IPS-11a (cell line): ENCODE measurements around the gene HOXA11.

Experiments used
- H3K4me3 ChIP-seq: one replicate; pipeline ENCODE4 v1.5.1; 2013; ENCODE audit warnings: low read depth, low read length, control low read depth

Gene HOXA11

DNA sequence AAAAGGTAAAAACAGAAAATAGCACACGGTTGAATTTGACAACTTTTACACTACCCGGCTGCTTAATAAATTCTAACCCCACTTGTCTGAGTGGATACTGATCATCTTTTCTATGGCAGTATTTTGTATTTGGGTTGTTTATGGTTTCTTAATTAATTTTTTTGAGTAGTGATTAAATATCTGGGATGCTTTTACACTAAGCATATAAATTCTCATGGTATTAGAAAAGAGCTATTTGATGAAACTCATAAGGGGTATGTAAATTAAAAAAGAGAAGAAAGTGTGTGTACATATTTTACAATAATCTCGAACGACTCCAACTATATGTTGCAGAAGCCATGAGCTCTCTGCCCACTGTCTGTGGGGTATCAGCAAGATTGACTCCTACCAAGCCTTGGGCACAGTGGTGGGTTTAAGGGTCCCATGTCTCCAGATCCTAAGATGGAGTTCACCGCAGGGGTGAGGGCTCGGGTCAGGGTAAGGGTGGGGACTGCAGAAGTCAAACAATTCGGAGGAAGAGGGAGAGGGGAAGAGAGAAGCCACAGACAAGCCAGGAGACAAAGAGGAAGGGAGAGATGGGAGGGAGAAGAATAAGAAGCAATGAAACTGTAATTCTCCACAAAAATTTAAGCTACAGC lies 22.4 kb upstream of the HOXA11 start:
- H3K4me3 ChIP-seq, result no peak overlapping the region

DNA sequence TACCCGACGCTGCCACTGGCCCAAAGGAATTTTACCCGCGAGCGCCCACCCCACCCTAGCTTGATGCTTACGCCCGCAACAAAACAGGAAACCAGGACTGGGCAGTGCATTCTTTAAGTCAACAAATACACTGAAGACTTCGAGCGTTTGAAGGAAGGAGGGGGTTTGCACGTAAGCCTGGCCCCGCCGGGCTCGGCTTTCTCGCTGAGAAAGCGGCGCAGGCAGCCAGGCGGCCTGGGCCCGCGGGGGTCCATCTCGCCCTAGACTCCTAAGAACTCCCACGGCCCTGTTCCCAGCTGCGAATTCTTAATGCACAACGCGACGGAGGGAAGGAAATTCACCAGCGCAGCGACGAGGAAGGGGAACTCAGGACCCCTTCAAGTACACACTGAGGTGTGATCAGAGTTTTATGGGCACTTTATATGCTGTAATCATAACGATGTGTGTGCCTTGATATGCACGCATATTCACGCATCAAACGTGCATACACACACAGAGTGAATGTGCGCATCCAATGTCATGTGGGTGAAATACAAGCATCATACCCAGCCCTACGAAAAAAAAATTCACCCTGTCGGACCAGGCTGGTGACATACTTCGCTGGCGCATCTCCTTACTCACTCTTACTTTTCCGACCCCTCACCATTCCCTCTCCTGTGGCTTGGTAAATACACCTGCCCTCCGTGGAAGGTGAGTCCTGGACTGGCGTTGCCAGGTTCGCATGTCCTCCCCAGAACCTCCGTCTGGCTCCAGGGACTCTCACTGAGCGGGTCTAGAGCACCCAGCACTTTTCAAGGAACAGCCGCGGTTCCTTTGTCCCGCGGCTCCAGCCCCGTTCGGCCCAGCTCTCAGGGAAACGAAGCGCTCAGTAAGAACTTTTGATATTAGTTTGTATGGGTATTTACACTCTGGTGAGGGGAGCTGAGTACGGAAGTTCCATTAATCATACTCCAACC lies 20.6 kb upstream of the HOXA11 start:
- H3K4me3 ChIP-seq, result no peak overlapping the region

DNA sequence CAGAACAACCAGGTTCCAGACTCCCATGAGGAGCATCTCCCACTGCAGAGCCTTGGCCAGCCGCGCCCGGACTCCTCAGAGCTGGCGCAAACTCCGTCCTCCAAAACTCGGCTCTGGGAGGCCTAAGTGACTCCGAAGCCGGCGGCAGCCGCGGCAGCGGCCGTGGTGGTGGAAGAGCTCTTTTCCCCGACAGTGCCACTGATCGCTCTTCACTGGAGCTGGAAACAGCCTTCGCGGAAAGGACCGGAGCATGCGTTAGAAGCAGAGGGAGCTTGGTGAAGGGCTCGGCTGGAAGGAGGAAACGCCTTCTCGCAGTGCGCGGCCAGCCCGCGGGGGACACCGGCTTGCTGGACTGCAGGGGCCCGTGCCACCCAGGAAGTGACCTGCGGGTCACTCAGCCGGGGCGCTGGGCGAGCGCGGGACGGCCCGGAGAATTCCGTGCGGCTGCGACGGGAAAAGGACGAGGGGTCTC lies 19.9 kb upstream of the HOXA11 start:
- no peak overlapping the region for H3K4me3 ChIP-seq

DNA sequence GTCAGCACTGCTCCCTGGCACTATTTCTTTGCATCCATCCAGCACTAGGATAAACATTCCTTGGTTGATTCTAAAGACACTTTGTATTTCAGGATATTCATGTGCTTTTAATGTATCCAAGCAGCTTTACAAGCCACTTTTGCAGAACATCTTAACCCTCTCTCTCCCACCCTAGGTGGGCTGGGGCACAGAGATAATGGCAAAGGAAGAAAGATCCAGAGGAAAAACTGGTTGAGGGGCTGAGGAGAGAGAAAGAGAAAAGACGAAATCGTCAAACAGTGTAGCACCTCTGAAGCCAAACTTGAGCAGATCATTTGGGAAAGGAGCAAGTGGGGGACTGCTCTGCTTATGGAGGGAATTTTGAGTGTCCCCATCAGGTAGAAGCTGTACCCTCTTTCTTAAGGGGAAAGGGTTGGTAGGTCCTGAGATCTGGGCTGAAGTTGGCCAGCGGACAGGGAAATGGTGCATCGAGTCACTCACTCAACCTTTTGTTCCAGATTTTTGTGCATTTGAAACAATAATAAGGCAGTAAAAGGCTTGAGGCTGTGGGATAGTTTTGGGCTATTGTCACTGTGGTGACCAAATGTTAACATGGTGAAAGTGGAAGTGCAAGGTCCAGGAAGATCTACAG lies 19.0 kb upstream of the HOXA11 start:
- H3K4me3 ChIP-seq, result no peak overlapping the region

DNA sequence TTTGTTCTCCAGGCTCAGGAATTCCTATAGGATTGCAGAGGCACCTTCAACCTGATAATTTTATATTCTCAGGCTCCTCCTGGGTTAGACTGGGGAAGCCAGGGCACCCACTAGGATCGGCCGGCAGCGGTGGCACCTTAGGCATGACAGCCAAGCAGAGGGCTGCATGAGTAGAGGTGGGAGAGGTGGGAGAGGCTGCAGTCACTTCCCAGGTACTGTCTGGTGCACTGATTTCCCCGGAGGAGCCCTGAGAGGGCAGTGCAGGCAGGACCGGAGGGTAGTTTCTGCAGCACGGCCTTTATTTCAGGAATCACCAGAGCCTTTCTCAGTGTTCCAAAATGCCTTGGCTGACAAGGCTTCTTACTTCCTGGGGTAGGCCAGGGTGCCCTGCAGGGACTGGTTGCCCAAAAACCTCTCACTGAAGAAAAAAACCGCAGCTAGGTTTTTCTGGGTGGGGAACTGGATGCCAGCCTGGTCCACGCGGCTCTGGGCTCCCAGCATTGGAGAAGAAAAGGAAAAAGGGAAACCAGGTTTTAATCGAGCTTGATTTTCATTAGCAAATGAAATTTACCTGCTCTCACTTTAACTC lies 18.4 kb upstream of the HOXA11 start:
- H3K4me3 ChIP-seq, result no peak overlapping the region

DNA sequence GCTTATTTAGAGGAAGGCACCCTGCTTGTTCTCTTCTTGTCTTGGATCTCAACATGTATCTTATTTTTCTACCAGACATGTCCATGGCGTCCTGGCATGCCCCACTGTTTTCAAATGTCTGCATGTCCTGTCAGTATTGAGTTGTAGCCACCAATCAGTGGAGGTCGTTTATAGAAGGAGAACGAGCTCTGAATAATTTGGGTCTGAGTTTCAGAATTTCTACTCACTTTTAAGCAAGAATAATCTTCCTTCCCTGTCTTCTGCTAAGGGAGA lies 17.8 kb upstream of the HOXA11 start:
- no peak overlapping the region for H3K4me3 ChIP-seq

DNA sequence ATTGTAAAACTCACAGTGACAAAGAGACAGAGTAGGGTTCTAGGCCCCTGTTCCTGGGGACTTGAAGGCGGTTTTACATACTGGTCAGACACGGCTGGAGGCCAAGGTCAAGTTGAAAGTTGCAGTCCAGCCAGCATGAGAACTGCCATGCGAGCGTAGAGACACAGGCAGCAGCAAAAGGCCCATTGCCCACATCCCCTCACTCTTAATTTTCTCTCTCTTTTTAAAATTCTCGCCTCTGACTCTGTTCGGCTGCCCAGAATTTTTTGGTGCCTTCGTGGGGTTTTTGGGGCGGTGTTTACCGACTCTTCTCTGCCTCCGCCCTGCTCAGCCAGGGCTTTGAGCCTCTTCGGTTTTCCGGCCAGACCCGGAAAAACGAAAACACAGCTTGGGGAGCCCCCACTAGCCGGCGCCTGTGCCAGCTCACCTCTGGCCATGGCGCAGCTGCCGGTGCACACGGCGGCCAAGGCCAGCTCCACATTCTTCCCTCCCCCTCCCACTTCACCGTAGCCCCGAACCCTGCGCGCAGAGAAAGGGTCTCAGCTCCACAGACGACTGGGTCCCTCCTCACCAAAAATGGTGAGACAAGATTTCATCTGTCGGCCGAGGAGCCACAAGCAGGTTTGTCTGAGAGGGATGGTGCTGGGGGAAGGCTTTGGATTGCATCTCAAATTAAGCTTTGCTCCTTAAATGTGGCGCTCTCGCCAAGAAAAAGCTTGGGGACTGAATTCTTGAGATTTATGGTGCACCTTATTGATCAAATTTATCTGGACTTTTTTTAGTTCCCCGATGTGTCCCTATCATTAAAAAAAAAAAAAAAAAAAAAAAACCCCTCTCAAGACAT lies 17.2 kb upstream of the HOXA11 start:
- no peak overlapping the region for H3K4me3 ChIP-seq

DNA sequence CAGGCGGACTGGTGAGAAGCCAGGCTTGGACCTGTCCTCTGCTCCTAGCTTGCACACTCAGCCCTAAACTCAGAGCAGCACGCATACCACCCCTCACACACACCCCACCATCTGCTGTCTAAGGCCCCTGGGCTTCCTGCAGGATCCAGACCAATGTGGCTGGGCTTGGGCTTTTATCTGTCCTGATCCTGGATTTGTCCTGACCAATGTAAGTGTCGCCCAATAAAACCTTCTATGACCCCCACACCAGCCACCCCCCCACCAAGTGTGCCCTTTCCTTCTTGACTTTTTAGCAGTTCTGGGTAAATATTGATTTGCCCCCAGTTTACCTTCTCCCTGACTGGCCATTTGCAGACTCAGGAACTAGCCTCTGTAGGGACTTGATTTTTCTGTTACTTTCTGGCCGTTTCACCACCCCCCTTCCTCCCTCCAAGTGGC lies 16.6 kb upstream of the HOXA11 start:
- H3K4me3 ChIP-seq, result no peak overlapping the region

DNA sequence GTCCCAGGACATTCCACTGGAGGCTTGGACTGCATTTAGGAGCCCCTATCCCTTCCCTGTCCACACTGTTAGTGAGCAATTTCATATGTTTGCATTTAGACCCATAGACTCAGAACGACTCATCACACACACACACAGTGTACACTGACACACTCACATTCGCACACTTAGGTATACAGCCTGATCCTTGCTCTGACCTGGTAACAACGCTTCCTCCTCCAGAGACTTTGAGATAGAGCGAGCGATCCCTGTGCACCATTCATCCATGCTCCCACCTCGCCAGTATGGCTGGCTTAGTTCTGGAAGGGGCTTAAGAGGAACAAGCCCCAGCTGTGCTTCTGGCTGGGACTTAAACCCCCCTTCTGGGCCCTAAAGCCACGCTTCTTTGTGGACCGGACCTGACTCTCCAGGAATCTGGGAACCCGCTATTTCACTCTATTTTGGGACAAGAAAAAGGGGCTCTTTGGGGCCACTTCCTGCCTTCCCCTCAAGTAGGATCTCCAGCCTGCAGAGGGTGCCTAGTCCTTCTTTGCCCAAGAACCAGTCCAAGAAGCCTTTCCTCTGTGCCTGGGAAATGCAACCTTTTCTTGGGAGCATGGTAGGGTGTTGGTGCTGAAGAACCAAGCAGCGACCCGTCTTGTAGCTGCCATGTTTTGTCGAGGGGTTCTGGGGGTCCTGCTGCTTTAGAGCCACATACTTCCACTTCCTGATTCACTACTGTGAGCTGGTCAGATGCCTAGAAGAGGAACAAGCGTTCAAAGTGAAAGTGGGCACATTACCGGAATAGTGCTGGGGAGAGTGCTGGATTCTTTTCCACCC lies 15.9 kb upstream of the HOXA11 start:
- no peak overlapping the region for H3K4me3 ChIP-seq

DNA sequence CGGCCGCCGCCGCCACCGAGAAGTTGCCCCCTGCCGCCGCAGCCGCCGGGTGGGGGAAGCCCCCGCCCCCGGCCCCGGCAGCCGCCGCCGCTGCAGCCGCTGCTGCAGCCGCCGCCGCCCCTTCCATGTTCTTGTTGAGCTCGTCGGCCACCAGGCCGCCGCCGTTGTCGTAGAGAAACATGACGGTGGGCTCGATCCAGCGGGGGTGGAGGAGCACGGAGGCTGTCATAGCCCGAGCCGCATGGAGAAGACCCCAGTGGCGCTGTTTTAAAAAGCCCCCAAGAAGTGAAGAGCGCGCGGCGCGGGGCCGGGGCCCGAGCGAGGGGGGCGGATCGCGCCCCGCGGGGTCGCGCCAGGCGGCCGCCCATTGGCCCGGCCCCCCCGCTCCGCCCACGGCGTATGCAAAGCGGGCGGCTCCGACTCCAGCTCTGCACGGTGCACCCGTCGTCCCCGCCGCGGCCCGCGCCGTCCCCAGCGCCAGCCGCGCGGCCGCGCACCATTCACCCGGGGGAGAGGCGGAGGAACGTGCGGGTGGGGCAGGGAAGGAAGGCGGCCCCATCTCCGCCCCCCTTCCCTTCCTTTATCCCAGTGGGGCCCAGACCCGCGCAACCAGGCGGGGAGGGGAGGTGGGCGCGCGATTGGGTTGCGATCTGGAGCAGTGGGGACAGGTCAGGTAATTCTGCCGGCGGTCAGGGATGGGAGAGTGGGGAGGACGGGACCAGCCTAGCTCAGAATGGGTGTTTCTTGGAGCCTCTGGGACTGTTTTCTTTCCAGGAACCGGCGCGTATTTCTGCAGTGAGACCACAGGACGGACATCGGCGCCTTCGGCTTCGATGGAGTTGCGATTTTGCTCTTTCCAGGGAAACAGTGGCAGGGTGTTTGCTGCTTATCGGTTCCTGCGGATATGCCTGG lies 15.1 kb upstream of the HOXA11 start, which contains the start of gene HOXA13:
HOXA13 (minus strand) TSS at position 243 of the 912 bp plus-strand sequence; CDS start at position 229, 14 bp downstream.
- H3K4me3 ChIP-seq, result no peak within 1 kb of the TSS

DNA sequence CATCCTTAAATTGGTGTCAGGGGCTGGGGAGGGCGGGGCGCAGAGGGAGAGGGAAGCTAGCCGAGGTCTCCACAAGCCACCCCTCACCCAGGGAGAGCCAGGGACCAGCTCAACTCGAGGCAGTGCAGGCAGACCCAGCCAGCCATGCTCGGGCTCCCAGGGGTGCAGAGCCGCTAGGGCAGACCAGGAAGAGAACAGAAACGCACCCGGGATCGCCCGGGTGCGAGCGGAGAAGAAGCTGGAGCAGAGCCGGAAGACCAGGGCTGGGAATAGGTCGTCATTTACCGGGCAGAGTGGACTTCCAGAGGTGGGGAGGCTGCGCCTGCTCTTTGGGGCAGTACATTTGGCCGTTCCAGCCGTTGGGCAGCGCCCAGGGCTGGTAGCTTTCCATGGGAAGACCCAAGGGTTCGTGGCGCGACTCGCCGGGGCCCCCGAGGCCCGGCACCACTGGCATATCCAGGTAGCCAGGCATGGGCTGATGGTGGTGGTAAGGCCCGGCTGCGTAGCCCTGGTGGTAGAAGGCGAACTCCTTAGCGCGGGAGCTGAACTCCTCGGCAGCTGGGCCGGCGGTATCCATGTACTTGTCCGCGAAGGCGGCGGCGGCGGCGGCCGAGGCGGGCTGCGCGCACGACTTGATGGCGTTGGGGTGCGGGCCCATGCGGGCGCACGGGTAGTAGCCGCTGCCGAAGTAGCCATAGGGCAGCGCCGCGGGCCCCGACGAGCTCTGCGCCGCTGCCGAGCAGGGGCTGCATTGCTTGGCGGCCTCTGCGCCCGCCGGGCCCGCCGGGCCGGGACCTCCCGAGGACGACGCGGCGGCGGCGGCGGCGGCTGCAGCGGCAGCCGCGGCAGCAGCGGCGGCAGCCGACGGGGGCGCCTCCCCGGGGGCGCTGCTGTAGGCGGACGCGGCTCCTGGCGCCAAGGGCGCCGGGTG lies 14.1 kb upstream of the HOXA11 start:
- no peak overlapping the region for H3K4me3 ChIP-seq

DNA sequence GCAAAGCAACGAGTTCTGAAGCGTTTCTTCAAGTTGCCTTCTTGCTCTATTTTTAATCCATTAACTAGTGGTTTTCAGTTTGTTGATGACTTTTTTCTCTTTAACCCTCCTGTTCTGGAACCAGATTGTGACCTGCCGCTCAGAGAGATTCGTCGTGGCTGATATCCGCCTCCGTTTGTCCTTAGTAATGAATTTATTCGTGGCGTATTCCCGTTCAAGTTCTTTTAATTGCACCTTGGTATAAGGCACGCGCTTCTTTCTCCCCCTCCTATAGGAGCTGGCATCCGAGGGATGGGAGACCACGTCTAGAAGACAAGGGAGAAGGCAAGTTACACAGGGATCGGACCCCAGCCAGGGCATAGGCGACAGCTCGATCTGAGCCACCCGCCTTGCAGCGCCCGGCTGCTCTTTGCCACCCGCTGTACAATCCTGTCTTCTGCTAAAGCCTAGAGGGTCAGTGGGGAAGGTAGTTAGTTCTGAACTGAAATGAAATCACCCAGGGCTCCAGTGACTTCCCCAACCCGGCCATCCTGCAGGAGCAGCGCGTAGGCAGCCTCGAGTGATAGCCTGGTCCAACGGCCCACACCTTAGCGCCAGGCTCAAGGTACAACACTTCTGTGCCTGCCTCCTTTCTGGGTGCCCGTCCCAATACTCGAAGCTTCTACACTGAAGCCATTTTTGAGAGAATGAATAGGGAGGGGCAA lies 13.3 kb upstream of the HOXA11 start:
- no peak overlapping the region for H3K4me3 ChIP-seq

DNA sequence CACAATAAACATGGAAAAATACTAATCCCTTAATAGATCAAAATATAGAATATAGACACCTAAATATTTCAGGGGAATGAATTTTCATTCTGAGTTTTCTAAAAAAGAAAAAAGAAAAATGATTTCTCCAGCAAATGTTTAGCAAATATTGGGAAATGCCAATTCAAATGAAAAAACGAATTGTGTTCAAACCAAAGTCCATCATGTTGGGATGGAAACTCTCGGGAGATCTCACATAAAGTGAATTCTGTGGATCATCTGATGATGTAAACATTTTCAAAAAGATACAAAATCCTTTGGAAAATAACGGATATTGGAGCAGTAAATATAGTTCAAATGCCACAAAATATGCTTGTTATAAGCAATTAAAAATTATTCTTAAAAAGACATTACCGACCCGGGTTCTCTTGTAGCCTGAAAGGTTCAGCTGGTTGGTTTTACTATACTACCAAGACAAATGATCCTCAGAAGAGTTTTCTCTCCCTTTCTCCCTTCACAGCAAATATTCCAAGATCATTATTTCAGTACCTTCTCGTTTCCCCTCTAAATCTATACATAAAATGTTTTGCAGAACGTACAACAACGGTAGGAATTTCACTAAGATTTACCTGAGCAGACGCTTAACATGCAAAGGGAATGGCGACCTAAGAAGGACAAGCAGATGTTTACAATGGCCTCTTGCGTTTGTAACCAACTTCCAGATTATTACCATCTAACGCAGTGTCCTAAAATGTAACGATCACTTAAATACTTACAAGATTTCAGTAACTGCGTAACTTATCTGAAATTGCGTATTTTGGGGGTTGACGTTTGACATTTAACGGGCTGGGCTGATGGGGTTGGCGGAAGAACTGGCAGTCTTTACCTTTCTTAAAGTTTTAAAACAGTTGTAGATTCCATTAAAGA lies 12.4 kb upstream of the HOXA11 start:
- H3K4me3 ChIP-seq, result no peak overlapping the region

DNA sequence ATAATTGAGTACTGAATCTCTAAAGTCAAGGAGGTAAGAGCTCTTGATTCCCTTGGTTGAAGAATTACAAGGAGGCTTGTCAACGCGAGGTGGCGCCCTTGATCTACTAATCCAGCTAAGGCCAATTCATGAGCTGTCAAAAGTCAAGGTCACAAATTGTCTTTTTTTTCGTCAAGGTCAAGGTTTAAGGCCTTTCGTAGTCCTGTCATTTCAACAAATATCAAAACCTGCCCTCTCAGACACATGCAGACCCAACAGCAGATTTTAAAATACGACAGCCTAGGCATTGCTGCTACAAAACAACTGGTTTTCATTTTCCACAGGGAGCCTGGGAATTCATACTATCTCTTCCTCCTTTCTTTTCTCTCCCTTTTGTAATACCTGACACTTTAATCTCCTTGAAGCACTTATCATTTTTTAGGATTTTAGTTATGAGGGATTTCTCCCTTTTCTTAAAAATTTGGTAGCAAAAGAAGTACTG lies 11.3 kb upstream of the HOXA11 start:
- no peak overlapping the region for H3K4me3 ChIP-seq

DNA sequence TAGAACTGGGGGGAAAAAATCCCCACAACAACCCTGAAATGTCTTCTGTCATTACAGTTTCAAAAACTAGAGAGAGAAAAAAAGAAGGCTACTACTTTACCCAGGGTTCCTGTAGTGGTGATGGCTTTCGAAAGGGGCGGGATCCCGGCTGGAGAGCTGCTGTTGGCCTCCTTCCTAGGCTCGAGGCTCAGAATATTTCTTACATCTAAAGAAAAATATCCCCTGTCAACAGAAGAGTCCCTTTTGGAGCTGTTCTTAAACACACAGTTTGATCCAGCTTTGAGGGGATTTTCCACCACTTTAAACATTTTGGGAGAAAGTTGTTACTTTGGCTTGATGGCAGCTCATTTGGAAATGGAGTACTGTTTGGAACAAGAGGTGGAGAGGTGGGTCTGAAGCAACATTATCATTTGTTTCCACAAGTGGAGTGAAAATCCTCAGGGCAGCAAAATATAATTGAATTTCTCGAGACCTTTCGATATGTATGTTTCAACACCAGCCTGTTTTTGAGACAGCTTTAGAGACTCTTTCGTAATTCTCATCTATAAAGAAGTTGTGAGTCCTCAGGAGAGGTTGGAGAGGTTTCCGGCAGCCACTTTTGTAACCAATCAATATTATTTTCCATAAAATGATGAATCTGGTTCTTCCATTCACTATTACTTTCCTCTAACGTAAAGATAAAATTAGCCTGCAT lies 9.8 kb upstream of the HOXA11 start:
- no peak overlapping the region for H3K4me3 ChIP-seq
